Neural cell (in vitro differentiated cells): ENCODE results near the gene ATF7. TPM values are rescaled to one million over a fixed set of nuclear protein-coding genes. Genes with fewer than 3 reads are reported as not detected.

Experiments used
- H2AFZ ChIP-seq: fragments of 200-600, 300-800 bp; sonication (generic), shearing (Covaris generic); 2 replicates; pipeline ENCODE4 v1.6.0; 2014; ENCODE audit warnings: low read depth, mild to moderate bottlenecking, antibody characterized with exemption, low read length, moderate library complexity
- H3F3A ChIP-seq: fragments of 200-600 bp; shearing (Covaris generic); 2 replicates; pipeline ENCODE4 v1.6.1; 2016; ENCODE audit warnings: mild to moderate bottlenecking, moderate library complexity, mixed read lengths, antibody characterized with exemption, low read length; ENCODE audit not compliant: insufficient read depth, poor library complexity, severe bottlenecking
- H3K27ac ChIP-seq: fragments of 200-600, 300-800 bp; sonication (generic), shearing (Covaris generic); 2 replicates; pipeline ENCODE4 v1.5.1; 2014; ENCODE audit warnings: mild to moderate bottlenecking, low read length, moderate library complexity
- H3K27me3 ChIP-seq: fragments of 300-800, 200-600 bp; sonication (generic), shearing (Covaris generic); 2 replicates; pipeline ENCODE4 v1.6.0; 2014; ENCODE audit warnings: mild to moderate bottlenecking, low read depth, low read length, moderate library complexity; ENCODE audit not compliant: insufficient read depth
- H3K36me3 ChIP-seq: fragments of 300-800, 200-600 bp; sonication (generic), shearing (Covaris generic); 2 replicates; pipeline ENCODE4 v1.5.1; 2014; ENCODE audit warnings: mild to moderate bottlenecking, antibody characterized with exemption, low read length, moderate library complexity; ENCODE audit not compliant: insufficient read depth
- H3K4me2 ChIP-seq: fragments of 300-800, 200-600 bp; sonication (generic), shearing (Covaris generic); 2 replicates; pipeline ENCODE4 v1.6.0; 2014; ENCODE audit warnings: mild to moderate bottlenecking, low read length
- H3K4me3 ChIP-seq: fragments of 300-800, 200-600 bp; sonication (generic), shearing (Covaris generic); 2 replicates; pipeline ENCODE4 v1.5.1; 2014; ENCODE audit warnings: mild to moderate bottlenecking, low read length, moderate library complexity
- H3K79me2 ChIP-seq: fragments of 200-600 bp; shearing (Covaris generic); replicated peaks from 2 replicates; pipeline ENCODE4 v1.6.0; 2014; ENCODE audit warnings: mild to moderate bottlenecking, low read length, moderate library complexity; ENCODE audit not compliant: insufficient read depth
- H3K9ac ChIP-seq: fragments of 300-800, 200-600 bp; sonication (generic), shearing (Covaris generic); 2 replicates; pipeline ENCODE4 v1.6.1; 2016; ENCODE audit warnings: mild to moderate bottlenecking, low read length, mixed read lengths
- H3K9me2 ChIP-seq: fragments of 200-600 bp; shearing (Covaris generic); 2 replicates; pipeline ENCODE4 v1.6.1; 2016; ENCODE audit warnings: mild to moderate bottlenecking, low read length, mixed read lengths; ENCODE audit not compliant: insufficient read depth
- H3K9me3 ChIP-seq: fragments of 200-600, 300-800 bp; sonication (generic), shearing (Covaris generic); 2 replicates; pipeline ENCODE4 v1.6.1; 2016; ENCODE audit warnings: mild to moderate bottlenecking, mixed run types, low read length, moderate library complexity, mixed read lengths
- H4K20me1 ChIP-seq: fragments of 200-600 bp; shearing (Covaris generic); 2 replicates; pipeline ENCODE4 v1.6.1; 2016; ENCODE audit warnings: mild to moderate bottlenecking, mixed run types; ENCODE audit not compliant: insufficient read depth
- EP300 ChIP-seq: fragments of 450-650 bp; conservative IDR thresholded peaks from 2 replicates; pipeline ENCODE4 v1.6.1; 2014; ENCODE audit warnings: antibody characterized with exemption, mild to moderate bottlenecking, moderate library complexity; ENCODE audit not compliant: poor library complexity, severe bottlenecking
- EZH2 ChIP-seq: fragments of 200-600, 300-800 bp; shearing (Covaris generic), sonication (generic); IDR thresholded peaks from 2 replicates; pipeline ENCODE4 v1.6.1; 2014; ENCODE audit warnings: antibody characterized with exemption, low read length, borderline replicate concordance, mild to moderate bottlenecking; ENCODE audit not compliant: insufficient read depth, poor library complexity, severe bottlenecking
- MXI1 ChIP-seq: fragments of 450-650 bp; conservative IDR thresholded peaks from 2 replicates; pipeline ENCODE4 v1.6.1; 2014; ENCODE audit warnings: antibody characterized with exemption, mild to moderate bottlenecking; ENCODE audit not compliant: poor library complexity, severe bottlenecking
- POLR2AphosphoS5 ChIP-seq: IDR thresholded peaks from 2 replicates; pipeline ENCODE4 v1.6.1; 2012
- RAD21 ChIP-seq: fragments of 450-650 bp; conservative IDR thresholded peaks from 2 replicates; pipeline ENCODE4 v1.6.1; 2014; ENCODE audit warnings: antibody characterized with exemption, mild to moderate bottlenecking, moderate library complexity
- SMC3 ChIP-seq: fragments of 450-650 bp; conservative IDR thresholded peaks from 2 replicates; pipeline ENCODE4 v1.6.1; 2014; ENCODE audit warnings: antibody characterized with exemption, mild to moderate bottlenecking, moderate library complexity; ENCODE audit not compliant: poor library complexity
- TAF1 ChIP-seq: IDR thresholded peaks from 2 replicates; pipeline ENCODE4 v1.6.1; 2012; ENCODE audit warnings: low read depth
- polyA plus RNA-seq: library from polyadenylated mRNA; depleted of rRNA; stranded (reverse); fragments of >200 nt; gene quantifications from 2 replicates; pipeline ENCODE4 v1.2.3, GENCODE V29; 2014
- TF ChIP-seq, protein P1 (sequence below): IDR thresholded peaks from 2 replicates; pipeline ENCODE4 v1.6.1; 2012; ENCODE audit warnings: borderline replicate concordance
- TF ChIP-seq, protein P2 (sequence below): fragments of 450-650 bp; IDR thresholded peaks from 2 replicates; pipeline ENCODE4 v1.5.1; 2014; ENCODE audit warnings: antibody characterized with exemption, mild to moderate bottlenecking, moderate library complexity; ENCODE audit not compliant: poor library complexity, severe bottlenecking

The ATF7 gene
- polyA plus RNA-seq, 1 donor from 2014 or later, result 6.3 TPM

DNA sequence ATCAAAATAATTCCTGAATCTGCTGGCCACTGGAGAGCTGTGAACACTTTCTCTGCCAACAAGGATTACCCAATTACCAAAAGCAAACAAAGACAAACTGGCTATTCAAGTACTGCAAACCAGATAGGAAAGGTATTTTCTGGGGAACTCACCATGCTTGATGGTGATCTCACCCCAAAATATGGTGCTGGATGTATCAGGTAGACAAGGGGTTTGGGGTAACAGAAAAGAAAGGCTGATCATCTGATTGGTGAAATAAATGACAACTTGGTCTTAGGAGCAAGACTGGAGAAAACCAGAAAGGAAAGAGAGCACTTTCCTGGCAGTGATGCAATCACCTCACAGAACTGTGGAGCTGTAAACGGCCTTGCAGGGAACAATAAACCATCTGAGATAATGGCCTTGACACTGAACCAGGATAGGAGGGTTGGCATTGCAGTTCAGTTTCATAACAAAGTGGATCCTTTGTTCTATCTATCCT, 87.9 kb downstream of the ATF7 start:
- Histone ChIP-seq H3K9me3 (no peaks in the 10 kb centered on the region), H3K4me2 (no peak overlapping the region), H3K9me2 (no peaks in the 10 kb centered on the region), H3F3A (no peaks in the 10 kb centered on the region), H3K27me3 (no peaks in the 10 kb centered on the region), H3K4me3 (no peak overlapping the region), H2AFZ (no peak overlapping the region), H3K79me2 (no peaks in the 10 kb centered on the region), H3K36me3 (peaks cover 3% of the 10 kb centered on the region), H3K27ac (peak overlapping the region; percentile 23), H4K20me1 (no peaks in the 10 kb centered on the region), H3K9ac (no peak overlapping the region)
- TF ChIP-seq TAF1, result no peak
- TF ChIP-seq, protein P1, sequence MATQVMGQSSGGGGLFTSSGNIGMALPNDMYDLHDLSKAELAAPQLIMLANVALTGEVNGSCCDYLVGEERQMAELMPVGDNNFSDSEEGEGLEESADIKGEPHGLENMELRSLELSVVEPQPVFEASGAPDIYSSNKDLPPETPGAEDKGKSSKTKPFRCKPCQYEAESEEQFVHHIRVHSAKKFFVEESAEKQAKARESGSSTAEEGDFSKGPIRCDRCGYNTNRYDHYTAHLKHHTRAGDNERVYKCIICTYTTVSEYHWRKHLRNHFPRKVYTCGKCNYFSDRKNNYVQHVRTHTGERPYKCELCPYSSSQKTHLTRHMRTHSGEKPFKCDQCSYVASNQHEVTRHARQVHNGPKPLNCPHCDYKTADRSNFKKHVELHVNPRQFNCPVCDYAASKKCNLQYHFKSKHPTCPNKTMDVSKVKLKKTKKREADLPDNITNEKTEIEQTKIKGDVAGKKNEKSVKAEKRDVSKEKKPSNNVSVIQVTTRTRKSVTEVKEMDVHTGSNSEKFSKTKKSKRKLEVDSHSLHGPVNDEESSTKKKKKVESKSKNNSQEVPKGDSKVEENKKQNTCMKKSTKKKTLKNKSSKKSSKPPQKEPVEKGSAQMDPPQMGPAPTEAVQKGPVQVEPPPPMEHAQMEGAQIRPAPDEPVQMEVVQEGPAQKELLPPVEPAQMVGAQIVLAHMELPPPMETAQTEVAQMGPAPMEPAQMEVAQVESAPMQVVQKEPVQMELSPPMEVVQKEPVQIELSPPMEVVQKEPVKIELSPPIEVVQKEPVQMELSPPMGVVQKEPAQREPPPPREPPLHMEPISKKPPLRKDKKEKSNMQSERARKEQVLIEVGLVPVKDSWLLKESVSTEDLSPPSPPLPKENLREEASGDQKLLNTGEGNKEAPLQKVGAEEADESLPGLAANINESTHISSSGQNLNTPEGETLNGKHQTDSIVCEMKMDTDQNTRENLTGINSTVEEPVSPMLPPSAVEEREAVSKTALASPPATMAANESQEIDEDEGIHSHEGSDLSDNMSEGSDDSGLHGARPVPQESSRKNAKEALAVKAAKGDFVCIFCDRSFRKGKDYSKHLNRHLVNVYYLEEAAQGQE, result no peak
- TF ChIP-seq SMC3, result no peak
- no peak for TF ChIP-seq MXI1

DNA sequence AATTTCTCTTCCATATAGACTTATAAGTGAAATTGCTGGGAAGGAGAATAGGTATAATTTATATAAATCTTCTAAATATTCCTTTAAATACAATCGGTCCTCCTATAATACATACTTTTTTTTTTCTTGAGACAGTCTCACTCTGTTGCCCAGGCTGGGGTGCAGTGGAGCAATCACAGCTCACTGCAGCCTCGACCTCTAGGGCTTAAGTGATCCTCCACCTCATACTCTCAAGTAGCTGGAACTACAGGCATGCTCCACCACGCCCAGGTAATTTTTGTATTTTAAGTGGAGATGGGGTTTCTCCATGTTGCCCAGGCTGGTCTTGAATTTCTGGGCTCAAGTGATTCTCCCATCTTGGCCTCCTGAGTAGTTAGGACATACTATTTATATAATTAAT, 89.2 kb downstream of the ATF7 start:
- Histone ChIP-seq H3K27me3 (no peaks in the 10 kb centered on the region), H4K20me1 (no peaks in the 10 kb centered on the region), H3K9me3 (no peaks in the 10 kb centered on the region), H3K4me3 (no peak overlapping the region), H3K9ac (no peak overlapping the region), H3F3A (no peaks in the 10 kb centered on the region), H3K36me3 (peaks cover 6% of the 10 kb centered on the region), H3K79me2 (no peaks in the 10 kb centered on the region), H3K27ac (no peak overlapping the region), H3K4me2 (no peak overlapping the region), H3K9me2 (no peaks in the 10 kb centered on the region), H2AFZ (no peak overlapping the region)
- no peak for TF ChIP-seq MXI1
- no peak for TF ChIP-seq EZH2
- TF ChIP-seq RAD21, result no peak
- no peak for TF ChIP-seq EP300
- TF ChIP-seq, protein P1, result no peak
- TF ChIP-seq SMC3, result no peak
- TF ChIP-seq TAF1, result no peak
- TF ChIP-seq, protein P2, sequence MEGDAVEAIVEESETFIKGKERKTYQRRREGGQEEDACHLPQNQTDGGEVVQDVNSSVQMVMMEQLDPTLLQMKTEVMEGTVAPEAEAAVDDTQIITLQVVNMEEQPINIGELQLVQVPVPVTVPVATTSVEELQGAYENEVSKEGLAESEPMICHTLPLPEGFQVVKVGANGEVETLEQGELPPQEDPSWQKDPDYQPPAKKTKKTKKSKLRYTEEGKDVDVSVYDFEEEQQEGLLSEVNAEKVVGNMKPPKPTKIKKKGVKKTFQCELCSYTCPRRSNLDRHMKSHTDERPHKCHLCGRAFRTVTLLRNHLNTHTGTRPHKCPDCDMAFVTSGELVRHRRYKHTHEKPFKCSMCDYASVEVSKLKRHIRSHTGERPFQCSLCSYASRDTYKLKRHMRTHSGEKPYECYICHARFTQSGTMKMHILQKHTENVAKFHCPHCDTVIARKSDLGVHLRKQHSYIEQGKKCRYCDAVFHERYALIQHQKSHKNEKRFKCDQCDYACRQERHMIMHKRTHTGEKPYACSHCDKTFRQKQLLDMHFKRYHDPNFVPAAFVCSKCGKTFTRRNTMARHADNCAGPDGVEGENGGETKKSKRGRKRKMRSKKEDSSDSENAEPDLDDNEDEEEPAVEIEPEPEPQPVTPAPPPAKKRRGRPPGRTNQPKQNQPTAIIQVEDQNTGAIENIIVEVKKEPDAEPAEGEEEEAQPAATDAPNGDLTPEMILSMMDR, result no peak
- no peak for TF ChIP-seq POLR2AphosphoS5
